SK-N-SH (cell line): Measurements from ENCODE around the gene P3H2.

Source experiments
- EP300 ChIP-seq, 2 experiments: IDR thresholded peaks; 2 replicates each; pipeline versions ENCODE4 v1.4.0 to v1.6.1; 2012; ENCODE audit warnings: borderline replicate concordance in 1 of 2, low read depth in 1 of 2, low read length in 1 of 2
- EZH2phosphoT487 ChIP-seq: fragments of 200-600 bp; sonication (generic); IDR thresholded peaks from 2 replicates; pipeline ENCODE4 v1.6.1; 2017; ENCODE audit warnings: low read depth, mixed run types, mild to moderate bottlenecking, antibody characterized with exemption, moderate library complexity, borderline replicate concordance
- GABPA ChIP-seq: IDR thresholded peaks from 2 replicates; pipeline ENCODE4 v1.4.0; 2012; ENCODE audit warnings: low read depth, mild to moderate bottlenecking
- GATA2 ChIP-seq: sonication (generic); formaldehyde crosslinking; IDR thresholded peaks from 2 replicates; pipeline ENCODE4 v1.5.0; 2020; ENCODE audit warnings: mild to moderate bottlenecking, missing genetic modification reagents
- MXI1 ChIP-seq: IDR thresholded peaks from 2 replicates; pipeline ENCODE4 v1.6.1; 2012; ENCODE audit warnings: mild to moderate bottlenecking, low read depth, low read length, improper control_type of control experiment
- POLR2AphosphoS5 ChIP-seq: IDR thresholded peaks from 2 replicates; pipeline ENCODE4 v1.6.1; 2012; ENCODE audit warnings: low read depth, low read length
- RFX5 ChIP-seq: IDR thresholded peaks from 2 replicates; pipeline ENCODE4 v1.6.1; 2012; ENCODE audit warnings: mild to moderate bottlenecking, improper control_type of control experiment, low read length
- RXRA ChIP-seq: IDR thresholded peaks from 2 replicates; pipeline ENCODE4 v1.4.0; 2012; ENCODE audit warnings: low read depth, mild to moderate bottlenecking, borderline replicate concordance
- TAF1 ChIP-seq: IDR thresholded peaks from 2 replicates; pipeline ENCODE4 v1.6.1; 2012; ENCODE audit warnings: low read depth, mild to moderate bottlenecking, low read length, moderate library complexity, borderline replicate concordance
- YY1 ChIP-seq: IDR thresholded peaks from 2 replicates; pipeline ENCODE4 v1.4.0; 2012; ENCODE audit warnings: low read depth, mild to moderate bottlenecking
- TF ChIP-seq, protein P1 (sequence below): fragments of 200-600 bp; sonication (generic); IDR thresholded peaks from 2 replicates; pipeline ENCODE4 v1.6.1; 2017; ENCODE audit warnings: antibody characterized with exemption, mild to moderate bottlenecking, moderate library complexity

DNA sequence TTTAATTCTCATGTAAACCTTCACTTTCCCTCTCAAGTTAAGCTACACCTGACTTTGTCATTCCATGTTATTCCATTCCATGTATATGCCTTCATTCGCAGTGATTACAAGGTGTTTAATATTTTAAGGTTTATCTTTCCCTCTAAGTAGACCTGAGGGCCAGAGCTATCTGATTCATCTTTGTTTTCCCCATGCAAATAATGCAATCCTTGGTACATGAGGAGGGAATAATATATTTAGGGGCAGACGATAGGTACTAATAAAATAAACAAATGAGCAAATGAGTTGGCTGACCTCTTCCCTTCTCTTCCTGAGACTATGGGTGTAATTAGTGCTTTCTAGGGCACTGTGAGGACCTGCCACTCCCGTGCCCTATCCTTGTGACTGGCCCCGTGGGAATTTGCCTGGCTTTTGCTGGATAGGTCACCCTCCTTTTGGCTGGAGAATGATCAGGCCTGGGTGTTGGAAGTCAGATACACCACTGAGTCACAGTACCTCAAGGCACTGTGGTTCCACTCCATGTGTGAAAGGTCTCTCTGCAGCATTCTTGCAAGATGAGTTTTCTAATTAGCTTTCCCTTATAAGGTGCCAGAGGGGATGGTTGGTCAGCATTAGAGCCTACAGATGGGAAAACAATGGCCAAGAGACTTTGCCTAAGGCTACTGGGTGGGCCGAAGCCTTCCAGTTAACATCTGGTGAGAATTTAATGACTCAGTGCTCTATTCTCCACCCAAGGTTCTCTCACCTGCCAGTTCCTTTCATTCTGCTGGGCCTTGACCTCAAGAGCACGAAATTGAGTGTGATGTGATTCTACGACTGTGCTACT is 183.2 kb downstream of the P3H2 start:
- TF ChIP-seq GABPA (no peak), TAF1 (no peak), GATA2 (CRISPR knock-in tag) (no peak), YY1 (no peak), MXI1 (no peak), RFX5 (no peak), POLR2AphosphoS5 (no peak), EP300 (IDR thresholded peaks at IDR 0.05; ENCODE audit: borderline replicate concordance in 1 of 2, low read depth in 1 of 2, low read length in 1 of 2) (no peak), RXRA (no peak), EZH2phosphoT487 (no peak)
- TF ChIP-seq, protein P1, sequence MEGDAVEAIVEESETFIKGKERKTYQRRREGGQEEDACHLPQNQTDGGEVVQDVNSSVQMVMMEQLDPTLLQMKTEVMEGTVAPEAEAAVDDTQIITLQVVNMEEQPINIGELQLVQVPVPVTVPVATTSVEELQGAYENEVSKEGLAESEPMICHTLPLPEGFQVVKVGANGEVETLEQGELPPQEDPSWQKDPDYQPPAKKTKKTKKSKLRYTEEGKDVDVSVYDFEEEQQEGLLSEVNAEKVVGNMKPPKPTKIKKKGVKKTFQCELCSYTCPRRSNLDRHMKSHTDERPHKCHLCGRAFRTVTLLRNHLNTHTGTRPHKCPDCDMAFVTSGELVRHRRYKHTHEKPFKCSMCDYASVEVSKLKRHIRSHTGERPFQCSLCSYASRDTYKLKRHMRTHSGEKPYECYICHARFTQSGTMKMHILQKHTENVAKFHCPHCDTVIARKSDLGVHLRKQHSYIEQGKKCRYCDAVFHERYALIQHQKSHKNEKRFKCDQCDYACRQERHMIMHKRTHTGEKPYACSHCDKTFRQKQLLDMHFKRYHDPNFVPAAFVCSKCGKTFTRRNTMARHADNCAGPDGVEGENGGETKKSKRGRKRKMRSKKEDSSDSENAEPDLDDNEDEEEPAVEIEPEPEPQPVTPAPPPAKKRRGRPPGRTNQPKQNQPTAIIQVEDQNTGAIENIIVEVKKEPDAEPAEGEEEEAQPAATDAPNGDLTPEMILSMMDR, result no peak
